PC-9 (cell line): ENCODE results near the gene DOCK6. TPM values are rescaled to one million over a fixed set of nuclear protein-coding genes. Genes with fewer than 3 reads are reported as not detected.

Experiments used
- BruUV-seq: library from RNA; stranded (reverse); fragments of 400-500 nt; replicated peaks from 2 replicates; lab custom pipeline; 2021; lab: Mats Ljungman, UMichigan
- CTCF ChIA-PET: fragments of 300-600 bp; sonication (Branson Sonifier 250); formaldehyde crosslinking; loops from one replicate; lab custom pipeline; 2022; ENCODE audit warnings: antibody characterized with exemption; lab: Charles Lee
- POLR2A ChIA-PET: fragments of 300-600 bp; sonication (Branson Sonifier 250); formaldehyde crosslinking; loops from one replicate; lab custom pipeline; 2022; ENCODE audit warnings: antibody characterized with exemption; ENCODE audit not compliant: unreplicated experiment; lab: Charles Lee
- DNase-seq, 2 experiments: peaks; one replicate each; pipeline versions ENCODE4 v3.0.0 to v3.0.0-alpha.2; 2015 to 2022; ENCODE audit warnings: mixed read lengths in 1 of 2
- H2AFZ ChIP-seq: fragments of 200-600 bp; sonication (generic); 2 replicates; pipeline ENCODE4 v1.8.1; 2017; ENCODE audit warnings: antibody characterized with exemption
- H3F3A ChIP-seq: fragments of 200-600 bp; sonication (generic); 2 replicates; pipeline ENCODE4 v1.8.1; 2017; ENCODE audit warnings: antibody characterized with exemption, mild to moderate bottlenecking, low read depth; ENCODE audit not compliant: insufficient read depth
- H3K27ac ChIP-seq: fragments of 200-600 bp; sonication (generic); 2 replicates; pipeline ENCODE4 v1.6.1; 2016; ENCODE audit warnings: mixed run types
- H3K27me3 ChIP-seq: fragments of 200-600 bp; sonication (generic); 2 replicates; pipeline ENCODE4 v1.6.1; 2016; ENCODE audit warnings: low read depth, mixed run types; ENCODE audit not compliant: insufficient read depth
- H3K36me3 ChIP-seq: fragments of 200-600 bp; sonication (generic); 2 replicates; pipeline ENCODE4 v1.6.1; 2016; ENCODE audit warnings: low read depth, mixed run types
- H3K4me1 ChIP-seq: fragments of 200-600 bp; sonication (generic); replicated peaks from 2 replicates; pipeline ENCODE4 v1.6.1; 2016; ENCODE audit warnings: mixed run types; ENCODE audit not compliant: insufficient read depth
- H3K4me2 ChIP-seq: fragments of 200-600 bp; sonication (generic); 2 replicates; pipeline ENCODE4 v1.6.1; 2017; ENCODE audit warnings: mixed run types
- H3K4me3 ChIP-seq: fragments of 200-600 bp; sonication (generic); 2 replicates; pipeline ENCODE4 v1.6.1; 2016; ENCODE audit warnings: mixed run types
- H3K79me2 ChIP-seq: fragments of 200-600 bp; sonication (generic); 2 replicates; pipeline ENCODE4 v1.6.1; 2017; ENCODE audit warnings: low read depth, mixed run types
- H3K9me2 ChIP-seq: fragments of 200-600 bp; sonication (generic); 2 replicates; pipeline ENCODE4 v1.8.1; 2017; ENCODE audit warnings: mild to moderate bottlenecking; ENCODE audit not compliant: insufficient read depth
- H3K9me3 ChIP-seq: fragments of 200-600 bp; sonication (generic); 2 replicates; pipeline ENCODE4 v1.8.1; 2016; ENCODE audit warnings: low read depth; ENCODE audit not compliant: insufficient read depth
- H4K20me1 ChIP-seq: fragments of 200-600 bp; sonication (generic); 2 replicates; pipeline ENCODE4 v1.8.1; 2017; ENCODE audit not compliant: insufficient read depth
- CTCF ChIP-seq: fragments of 200-600 bp; sonication (generic); conservative IDR thresholded peaks from 2 replicates; pipeline ENCODE4 v1.6.1; 2017; ENCODE audit warnings: mixed run types, antibody characterized with exemption, mild to moderate bottlenecking, moderate library complexity
- EZH2 ChIP-seq: fragments of 200-600 bp; sonication (generic); IDR thresholded peaks from 2 replicates; pipeline ENCODE4 v1.8.0; 2017; ENCODE audit warnings: antibody characterized with exemption, low read depth
- intact Hi-C: fragments of 100-400 bp; cut with micrococcal nuclease; formaldehyde crosslinking; loops from one replicate; pipeline ENCODE4 v1.10.0; 2022; ENCODE audit not compliant: unreplicated experiment
- total RNA-seq: library from RNA; stranded (reverse); gene quantifications from 2 replicates; pipeline ENCODE4 v1.2.3, GENCODE V29; 2021

DOCK6 gene
- total RNA-seq, 1 experiment from 2014 or later = 32.5 TPM

- no peak overlapping the region for H3K4me2 ChIP-seq
Measured at GRCh38 chr19:11173516-11174155, 88.7 kb downstream of the DOCK6 start.

GRCh38 chr19:11172576-11172975 is 89.7 kb downstream of the DOCK6 start:
- Histone ChIP-seq H3K9me2 (no peaks in the 10 kb centered on the region), H3F3A (peaks cover 22% of the 10 kb centered on the region), H3K79me2 (no peaks in the 10 kb centered on the region), H3K4me3 (no peak overlapping the region), H3K9me3 (no peaks in the 10 kb centered on the region), H3K4me2 (no peak overlapping the region), H3K36me3 (no peaks in the 10 kb centered on the region), H3K27me3 (no peaks in the 10 kb centered on the region), H4K20me1 (no peaks in the 10 kb centered on the region), H3K27ac (no peak overlapping the region), H3K4me1 (peaks cover 14% of the 10 kb centered on the region; the same call in 1 of the 2 replicates), H2AFZ (no peak overlapping the region)
- ChIA-PET CTCF (interaction anchor here (0.5 to 0.6 kb wide), 2 partner anchors 8 to 39 kb away, joined by 3 to 11 read pairs; no protein-coding TSS in a partner anchor), POLR2A (no interaction called here)
- TF ChIP-seq EZH2 = no peak
- TF ChIP-seq CTCF = no peak
- DNase-seq = no peak
- intact Hi-C loops = no loop called here
- BruUV-seq = no TSS peak

More at GRCh38 chr19:11173516-11174155, 88.7 kb downstream of the DOCK6 start:
- Histone ChIP-seq H2AFZ (no peak overlapping the region), H3K79me2 (no peaks in the 10 kb centered on the region), H3K9me2 (no peaks in the 10 kb centered on the region), H3F3A (peaks cover 17% of the 10 kb centered on the region), H4K20me1 (no peaks in the 10 kb centered on the region), H3K4me3 (no peak overlapping the region), H3K36me3 (no peaks in the 10 kb centered on the region), H3K9me3 (no peaks in the 10 kb centered on the region), H3K27ac (no peak overlapping the region), H3K4me1 (peaks cover 8% of the 10 kb centered on the region; the same call in 1 of the 2 replicates), H3K27me3 (no peaks in the 10 kb centered on the region)
- POLR2A ChIA-PET = no interaction called here
- intact Hi-C loops = no loop called here
- DNase-seq = no peak
- CTCF ChIA-PET = no interaction called here
- no TSS peak for BruUV-seq
- TF ChIP-seq CTCF (no peak), EZH2 (no peak)

- no peak overlapping the region for H3K27ac ChIP-seq
- intact Hi-C loops = no loop called here
- no peaks in the 10 kb centered on the region for H3K36me3 ChIP-seq
- H3K27me3 ChIP-seq = no peaks in the 10 kb centered on the region
- H3K79me2 ChIP-seq = no peaks in the 10 kb centered on the region
- BruUV-seq = no TSS peak
- peaks cover 20% of the 10 kb centered on the region for H3F3A ChIP-seq
- TF ChIP-seq EZH2 (no peak), CTCF (no peak)
- ChIA-PET POLR2A (no interaction called here), CTCF (no interaction called here)
- no peaks in the 10 kb centered on the region for H4K20me1 ChIP-seq
- no peak overlapping the region for H3K4me2 ChIP-seq
- no peaks in the 10 kb centered on the region for H3K9me2 ChIP-seq
- H3K9me3 ChIP-seq = no peaks in the 10 kb centered on the region
- no peak overlapping the region for H2AFZ ChIP-seq
- H3K4me1 ChIP-seq = peaks cover 14% of the 10 kb centered on the region; the same call in 1 of the 2 replicates
- no peak for DNase-seq
- H3K4me3 ChIP-seq = no peak overlapping the region
Measured at GRCh38 chr19:11171144-11171543, 91.2 kb downstream of the DOCK6 start.
